SU-DHL-6 (cell line): ENCODE measurements around the gene NACC2.

Experiments used
- H2AFZ ChIP-seq: fragments of 200-600 bp; sonication (generic); 2 replicates; pipeline ENCODE4 v1.6.1; 2014; ENCODE audit warnings: low read depth, mild to moderate bottlenecking, moderate library complexity, mixed read lengths, antibody characterized with exemption, low read length; ENCODE audit not compliant: severe bottlenecking
- H3F3A ChIP-seq: fragments of 200-600 bp; shearing (Covaris generic); 2 replicates; pipeline ENCODE4 v1.6.0; 2016; ENCODE audit warnings: antibody characterized with exemption, mild to moderate bottlenecking; ENCODE audit not compliant: insufficient read depth
- H3K27ac ChIP-seq: fragments of 200-600 bp; sonication (generic); 2 replicates; pipeline ENCODE4 v1.5.1; 2016; ENCODE audit warnings: low read depth, mild to moderate bottlenecking, low read length, moderate library complexity, mixed read lengths
- H3K27me3 ChIP-seq: fragments of 200-600 bp; sonication (generic), shearing (Covaris generic); 2 replicates; pipeline ENCODE4 v1.6.0; 2014; ENCODE audit warnings: mild to moderate bottlenecking, low read length
- H3K36me3 ChIP-seq: fragments of 200-600 bp; sonication (generic); 2 replicates; pipeline ENCODE4 v1.6.1; 2014; ENCODE audit warnings: mild to moderate bottlenecking, low read length, mixed read lengths
- H3K4me2 ChIP-seq: fragments of 300-600, 200-600 bp; shearing (Covaris generic), sonication (generic); 2 replicates; pipeline ENCODE4 v1.6.0; 2014; ENCODE audit warnings: low read length, low read depth, mild to moderate bottlenecking; ENCODE audit not compliant: poor library complexity, severe bottlenecking
- H3K4me3 ChIP-seq: fragments of 200-600 bp; sonication (generic); 2 replicates; pipeline ENCODE4 v1.5.1; 2014; ENCODE audit warnings: antibody characterized with exemption, low read length, mild to moderate bottlenecking, mixed read lengths; ENCODE audit not compliant: insufficient read depth, poor library complexity, severe bottlenecking
- H3K79me2 ChIP-seq: fragments of 200-600 bp; sonication (generic); 2 replicates; pipeline ENCODE4 v1.6.1; 2014; ENCODE audit warnings: mild to moderate bottlenecking, low read length, moderate library complexity; ENCODE audit not compliant: insufficient read depth
- H3K9ac ChIP-seq: fragments of 200-600 bp; sonication (generic); 2 replicates; pipeline ENCODE4 v1.7.0; 2014; ENCODE audit warnings: mild to moderate bottlenecking, low read length
- H3K9me2 ChIP-seq: fragments of 200-600 bp; sonication (generic); replicated peaks from 2 replicates; pipeline ENCODE4 v1.6.1; 2014; ENCODE audit warnings: low read length; ENCODE audit not compliant: insufficient read depth
- H3K9me3 ChIP-seq: fragments of 200-600 bp; sonication (generic); 2 replicates; pipeline ENCODE4 v1.6.1; 2014; ENCODE audit warnings: low read length, mixed read lengths; ENCODE audit not compliant: insufficient read depth
- H4K20me1 ChIP-seq: fragments of 200-600 bp; sonication (generic); 2 replicates; pipeline ENCODE4 v1.6.1; 2014; ENCODE audit warnings: low read depth, mild to moderate bottlenecking, antibody characterized with exemption, low read length, moderate library complexity, mixed read lengths
- CTCF ChIP-seq: fragments of 200-600 bp; sonication (generic); IDR thresholded peaks from one replicate; pipeline ENCODE4 v1.5.1; 2017; ENCODE audit warnings: antibody characterized with exemption, mild to moderate bottlenecking, low read length, moderate library complexity; ENCODE audit not compliant: insufficient read depth, poor library complexity, severe bottlenecking
- EZH2phosphoT487 ChIP-seq: fragments of 200-600 bp; sonication (generic), shearing (Covaris generic); conservative IDR thresholded peaks from 2 replicates; pipeline ENCODE4 v1.6.1; 2018; ENCODE audit warnings: mild to moderate bottlenecking, antibody characterized with exemption, low read length, moderate library complexity, mixed read lengths

The NACC2 gene

GRCh38 chr9:136014924-136015633, 80.0 kb downstream of the NACC2 start:
- Histone ChIP-seq H4K20me1 (no peaks in the 10 kb centered on the region), H3K9me2 (no peaks in the 10 kb centered on the region), H3K27ac (no peak overlapping the region), H3K9ac (no peak overlapping the region), H3K9me3 (no peaks in the 10 kb centered on the region), H3K4me2 (no peak overlapping the region), H3K36me3 (no peaks in the 10 kb centered on the region), H3F3A (peaks cover 5% of the 10 kb centered on the region; the same call in 1 of the 2 replicates), H3K79me2 (no peaks in the 10 kb centered on the region), H3K27me3 (no peaks in the 10 kb centered on the region), H3K4me3 (no peak overlapping the region), H2AFZ (no peak overlapping the region)
- TF ChIP-seq EZH2phosphoT487 (no peak), CTCF (no peak)

GRCh38 chr9:136014147-136014923, 80.8 kb downstream of the NACC2 start:
- no peak for TF ChIP-seq CTCF
- TF ChIP-seq EZH2phosphoT487, result no peak
- H3K36me3 ChIP-seq, result no peaks in the 10 kb centered on the region

DNA sequence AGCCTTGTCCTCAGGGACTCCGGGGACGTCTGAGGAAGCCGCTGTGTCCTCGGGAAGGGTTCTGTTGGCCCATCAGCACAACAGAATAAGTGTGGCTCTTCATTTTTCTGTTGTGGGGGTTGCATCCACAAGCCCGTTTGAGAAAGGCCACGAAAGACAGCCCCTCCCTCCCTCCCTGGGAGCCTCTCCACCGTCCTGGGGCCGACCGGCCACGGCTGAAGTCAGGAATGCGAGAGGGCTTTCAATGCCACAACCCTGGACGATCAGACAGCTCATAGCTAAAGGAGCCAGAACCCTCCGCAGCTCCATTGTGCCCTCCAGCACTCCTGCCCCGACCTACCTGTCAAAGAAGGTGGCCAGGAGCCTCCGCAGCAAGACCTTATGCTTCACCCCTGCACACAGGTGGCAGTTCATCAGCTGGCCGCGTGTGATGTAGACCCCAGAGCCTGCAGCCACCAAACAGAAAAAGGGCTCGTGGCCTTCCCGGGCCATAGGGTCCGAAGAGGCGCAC, 81.5 kb downstream of the NACC2 start:
- Histone ChIP-seq H3K4me3 (no peak overlapping the region), H4K20me1 (no peaks in the 10 kb centered on the region), H3K27me3 (no peaks in the 10 kb centered on the region), H3K4me2 (no peak overlapping the region), H3K9me2 (no peaks in the 10 kb centered on the region), H3K9ac (no peak overlapping the region), H3K27ac (no peak overlapping the region; the same call in 1 of the 2 replicates), H3K9me3 (no peaks in the 10 kb centered on the region), H3K36me3 (no peaks in the 10 kb centered on the region), H3K79me2 (no peaks in the 10 kb centered on the region), H2AFZ (no peak overlapping the region), H3F3A (peaks cover 5% of the 10 kb centered on the region; the same call in 1 of the 2 replicates)
- TF ChIP-seq EZH2phosphoT487 (no peak), CTCF (no peak)

More at GRCh38 chr9:136014147-136014923, 80.8 kb downstream of the NACC2 start:
- Histone ChIP-seq H3K27me3 (no peaks in the 10 kb centered on the region), H3K9ac (no peak overlapping the region), H3K9me3 (no peaks in the 10 kb centered on the region), H3K79me2 (no peaks in the 10 kb centered on the region), H3K4me2 (no peak overlapping the region), H3K27ac (no peak overlapping the region), H2AFZ (no peak overlapping the region), H3F3A (peaks cover 5% of the 10 kb centered on the region; the same call in 1 of the 2 replicates), H3K4me3 (no peak overlapping the region), H3K9me2 (no peaks in the 10 kb centered on the region), H4K20me1 (no peaks in the 10 kb centered on the region)
